Loucy (cell line): ENCODE measurements around the gene TP53I11.

Source experiments
- EZH2phosphoT487 ChIP-seq: fragments of 200-600 bp; IDR thresholded peaks from 2 replicates; pipeline ENCODE4 v1.6.1; 2018; ENCODE audit warnings: antibody characterized with exemption, mild to moderate bottlenecking, moderate library complexity, borderline replicate concordance
- TF ChIP-seq, protein P1 (sequence below): fragments of 200-600 bp; sonication (generic); conservative IDR thresholded peaks from 2 replicates; pipeline ENCODE4 v1.5.1; 2014; ENCODE audit warnings: mild to moderate bottlenecking, antibody characterized with exemption, low read length

DNA sequence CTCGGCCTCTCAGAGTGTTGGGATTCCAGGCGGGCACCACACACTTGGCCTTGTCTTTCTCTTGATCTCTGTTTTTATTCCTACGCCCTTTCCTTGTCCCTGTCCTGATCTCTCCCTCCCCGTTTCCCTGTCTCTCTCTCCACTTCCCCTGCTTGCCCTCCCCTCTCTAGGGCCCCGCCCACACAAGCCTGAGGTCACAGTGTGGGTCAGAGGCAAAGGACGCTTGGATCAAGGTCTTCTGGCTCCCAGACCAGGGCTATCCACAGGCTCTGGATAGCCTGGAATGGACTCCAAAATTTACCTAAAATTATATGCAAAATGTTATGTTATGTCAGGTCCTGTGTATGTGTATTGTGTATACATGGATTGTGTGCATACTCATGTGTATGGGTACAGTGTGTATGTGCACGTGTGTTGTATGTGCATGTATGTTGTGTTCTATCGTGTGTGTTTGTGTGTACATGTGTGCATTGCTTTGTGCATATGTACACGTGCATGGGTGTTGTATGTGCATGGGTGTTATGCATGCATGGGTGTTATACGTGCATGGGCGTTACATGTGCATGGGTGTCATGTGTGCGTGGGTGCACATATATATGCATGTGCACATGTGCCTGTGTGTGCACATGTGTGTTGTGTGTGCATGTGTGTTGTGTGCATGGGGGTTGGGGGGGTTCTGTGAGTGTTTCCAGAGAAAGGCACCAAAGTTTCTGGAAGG lies 38.3 kb downstream of the TP53I11 start:
- TF ChIP-seq, protein P1, sequence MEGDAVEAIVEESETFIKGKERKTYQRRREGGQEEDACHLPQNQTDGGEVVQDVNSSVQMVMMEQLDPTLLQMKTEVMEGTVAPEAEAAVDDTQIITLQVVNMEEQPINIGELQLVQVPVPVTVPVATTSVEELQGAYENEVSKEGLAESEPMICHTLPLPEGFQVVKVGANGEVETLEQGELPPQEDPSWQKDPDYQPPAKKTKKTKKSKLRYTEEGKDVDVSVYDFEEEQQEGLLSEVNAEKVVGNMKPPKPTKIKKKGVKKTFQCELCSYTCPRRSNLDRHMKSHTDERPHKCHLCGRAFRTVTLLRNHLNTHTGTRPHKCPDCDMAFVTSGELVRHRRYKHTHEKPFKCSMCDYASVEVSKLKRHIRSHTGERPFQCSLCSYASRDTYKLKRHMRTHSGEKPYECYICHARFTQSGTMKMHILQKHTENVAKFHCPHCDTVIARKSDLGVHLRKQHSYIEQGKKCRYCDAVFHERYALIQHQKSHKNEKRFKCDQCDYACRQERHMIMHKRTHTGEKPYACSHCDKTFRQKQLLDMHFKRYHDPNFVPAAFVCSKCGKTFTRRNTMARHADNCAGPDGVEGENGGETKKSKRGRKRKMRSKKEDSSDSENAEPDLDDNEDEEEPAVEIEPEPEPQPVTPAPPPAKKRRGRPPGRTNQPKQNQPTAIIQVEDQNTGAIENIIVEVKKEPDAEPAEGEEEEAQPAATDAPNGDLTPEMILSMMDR = no peak
- no peak for TF ChIP-seq EZH2phosphoT487
